HG02938 (cell line): ENCODE results near the gene SS18L1.

ENCODE experiments used
- ATAC-seq: cut with Tn5 transposase; IDR thresholded peaks from one replicate; pipeline ENCODE4 v1.9.1; 2021; ENCODE audit warnings: mild to moderate bottlenecking, moderate library complexity; ENCODE audit not compliant: unreplicated experiment

The SS18L1 gene

DNA sequence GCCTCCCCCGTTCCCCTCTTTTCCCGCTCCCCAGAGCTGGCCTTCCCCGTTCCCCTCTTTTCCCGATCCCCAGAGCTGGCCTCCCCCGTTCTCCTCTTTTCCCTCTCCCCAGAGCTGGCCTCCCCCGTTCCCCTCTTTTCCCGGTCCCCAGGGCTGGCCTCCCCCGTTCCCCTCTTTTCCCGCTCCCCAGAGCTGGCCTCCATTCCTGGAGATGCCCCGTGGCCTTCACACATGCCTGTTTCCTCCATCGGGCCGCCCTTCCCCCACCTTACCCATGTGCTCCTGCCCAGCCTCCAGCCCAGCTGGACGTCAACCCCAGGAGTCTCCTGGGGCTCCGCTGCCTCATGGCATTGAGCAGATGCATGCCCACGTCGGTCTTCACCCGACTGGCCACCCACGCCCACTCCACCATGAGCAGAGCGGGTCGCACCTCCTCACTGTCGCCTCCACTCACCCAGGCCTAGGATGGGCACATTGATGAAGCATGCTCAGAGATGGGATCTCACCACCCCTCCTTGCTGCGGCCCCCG lies 8.3 kb downstream of the SS18L1 start:
- no peak for ATAC-seq

DNA sequence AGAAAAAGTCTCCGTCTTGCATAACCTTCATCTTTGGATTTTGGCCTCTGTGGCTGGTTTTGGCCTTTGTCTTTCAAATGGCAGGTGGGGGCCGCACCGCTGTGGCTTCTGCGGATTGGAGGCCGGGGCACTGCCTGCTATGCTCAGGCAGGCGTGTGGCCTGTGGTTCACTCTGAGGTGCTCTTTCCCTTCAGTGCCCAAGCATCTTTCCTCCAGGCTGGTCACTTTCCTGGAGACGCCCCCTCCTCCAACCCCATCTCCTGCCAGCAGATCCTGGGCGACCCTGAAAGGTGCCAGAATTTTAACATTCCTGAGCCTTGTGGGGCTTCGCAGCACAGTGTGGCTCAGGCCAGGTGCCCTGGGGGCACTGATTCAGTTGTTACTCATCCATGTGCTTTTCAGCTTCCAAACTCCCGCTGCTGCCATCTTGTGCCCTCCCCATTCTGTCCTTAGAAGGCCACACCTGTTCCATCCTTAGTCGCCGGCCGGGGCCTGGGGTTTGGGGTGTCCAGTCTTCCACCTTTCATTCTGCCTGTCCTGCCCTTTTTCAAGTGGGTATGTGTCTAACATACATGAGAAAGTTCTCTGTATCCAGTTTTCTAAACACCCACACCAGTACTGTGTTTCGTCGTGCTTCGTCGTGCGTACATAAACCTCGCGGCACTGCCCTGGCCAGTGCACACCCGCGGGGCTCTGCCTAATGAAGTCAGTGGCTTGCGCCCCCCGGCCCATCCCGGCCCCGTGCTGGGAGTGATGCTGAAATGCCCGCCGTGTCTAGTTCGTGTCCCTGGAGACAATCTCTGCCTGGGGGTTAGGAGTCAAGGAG lies 12.1 kb downstream of the SS18L1 start:
- ATAC-seq, result no peak

DNA sequence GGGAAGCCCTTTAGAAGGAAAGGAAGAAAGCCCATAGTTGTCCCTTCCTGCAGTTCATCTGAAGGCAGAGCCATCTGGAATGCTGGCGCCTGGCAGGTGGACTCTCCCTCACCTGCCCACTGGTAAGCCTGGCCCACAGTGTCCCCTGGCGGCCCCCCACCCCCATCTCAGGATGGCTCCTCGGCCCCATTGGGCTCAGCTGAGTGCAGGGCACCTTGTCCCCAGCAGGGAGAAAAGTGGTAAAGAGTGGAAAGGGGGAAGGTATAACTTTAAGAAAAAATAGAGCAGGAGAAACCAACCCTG lies 12.6 kb downstream of the SS18L1 start:
- no peak for ATAC-seq

DNA sequence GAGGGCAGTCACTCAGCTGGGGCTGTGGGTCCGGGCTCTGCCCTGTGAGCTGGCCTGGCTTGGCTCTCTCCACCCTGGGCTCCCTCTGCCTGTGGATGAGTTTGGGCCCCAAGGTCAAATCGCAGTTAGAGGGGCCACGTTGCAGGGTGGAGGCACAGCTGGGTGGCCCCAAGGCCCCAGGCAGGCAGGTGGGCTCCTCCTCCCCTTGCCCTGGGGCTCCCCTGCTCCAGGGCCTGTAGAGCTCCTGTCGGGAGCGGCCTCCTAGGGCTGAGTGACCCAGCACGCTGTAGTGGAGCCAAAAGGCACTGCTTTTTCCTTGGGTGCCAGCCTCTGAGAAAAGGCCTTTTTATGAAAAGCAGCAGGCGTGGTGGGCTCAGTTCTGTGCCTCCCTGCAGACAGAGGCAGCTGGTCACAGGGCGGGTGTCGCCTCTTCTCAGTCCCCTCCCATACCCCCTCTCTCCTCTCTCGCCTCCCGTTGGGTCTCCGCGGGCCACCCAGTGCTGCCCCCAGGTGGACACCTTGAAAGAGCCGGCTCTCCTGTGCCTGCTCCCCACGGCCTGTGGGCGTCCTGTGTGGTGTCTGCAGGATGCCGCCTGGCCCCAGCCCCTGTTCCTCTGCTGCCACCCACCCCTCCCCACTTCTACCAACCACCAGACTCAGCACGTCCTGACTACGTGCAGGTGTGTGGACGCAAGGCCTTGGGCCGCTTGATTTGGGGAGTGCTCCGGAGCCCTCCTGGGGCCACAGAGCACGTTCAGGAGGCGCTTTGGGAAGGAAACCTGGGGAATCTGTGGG lies 13.2 kb downstream of the SS18L1 start:
- no peak for ATAC-seq

DNA sequence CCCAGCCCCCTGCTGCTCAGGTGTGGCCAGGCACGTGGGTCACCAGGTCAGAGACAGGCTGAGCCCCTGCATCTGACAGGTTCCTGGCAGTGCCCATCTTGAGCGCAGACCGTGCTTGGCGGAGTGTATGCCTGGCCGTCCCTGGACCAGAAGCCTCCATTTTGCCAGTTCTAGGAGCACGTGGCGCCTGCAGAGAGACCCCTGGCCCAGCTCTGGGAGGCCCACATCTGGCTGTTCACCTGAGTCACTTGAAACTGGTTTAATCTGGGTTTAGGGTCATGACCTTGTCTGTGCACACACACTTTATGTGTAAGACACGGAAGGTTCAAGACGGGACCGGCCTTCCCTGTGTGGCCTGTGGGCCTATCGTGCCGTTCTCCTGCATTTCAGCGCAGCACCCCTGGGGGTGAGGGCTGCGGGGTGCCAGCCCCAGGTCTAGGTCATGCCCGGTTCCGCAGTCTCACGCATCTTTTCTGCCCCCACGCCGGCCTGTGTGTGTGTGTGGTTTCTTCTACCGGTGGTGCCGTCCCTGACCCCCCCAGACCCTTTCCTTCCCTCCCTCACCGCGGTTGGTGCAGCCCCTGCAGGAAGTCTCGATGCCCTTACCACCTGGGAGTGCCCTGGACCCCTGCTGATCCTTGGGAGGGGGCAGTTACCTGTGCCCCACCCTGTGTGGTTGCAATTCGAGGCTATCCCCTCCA lies 14.0 kb downstream of the SS18L1 start:
- no peak for ATAC-seq

GRCh38 chr20:62158088-62158400 lies 14.5 kb downstream of the SS18L1 start:
- ATAC-seq, result no peak

DNA sequence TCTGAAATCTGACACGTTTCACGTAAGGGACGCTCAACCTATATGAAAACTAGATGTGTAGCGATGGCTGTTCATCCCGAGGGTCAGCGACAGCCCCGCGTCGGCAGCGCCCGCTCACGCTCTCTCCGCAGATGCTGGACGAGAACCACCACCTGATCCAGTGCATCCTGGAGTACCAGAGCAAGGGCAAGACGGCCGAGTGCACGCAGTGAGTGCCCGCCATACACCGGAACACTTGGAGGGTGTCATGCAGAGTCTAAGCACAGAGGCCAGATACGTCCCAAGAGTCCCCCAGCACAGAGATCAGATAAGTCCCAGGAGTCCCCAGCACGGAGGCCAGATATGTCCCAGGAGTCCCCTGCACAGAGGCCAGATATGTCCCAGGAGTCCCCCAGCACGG lies 15.0 kb downstream of the SS18L1 start:
- no peak for ATAC-seq

DNA sequence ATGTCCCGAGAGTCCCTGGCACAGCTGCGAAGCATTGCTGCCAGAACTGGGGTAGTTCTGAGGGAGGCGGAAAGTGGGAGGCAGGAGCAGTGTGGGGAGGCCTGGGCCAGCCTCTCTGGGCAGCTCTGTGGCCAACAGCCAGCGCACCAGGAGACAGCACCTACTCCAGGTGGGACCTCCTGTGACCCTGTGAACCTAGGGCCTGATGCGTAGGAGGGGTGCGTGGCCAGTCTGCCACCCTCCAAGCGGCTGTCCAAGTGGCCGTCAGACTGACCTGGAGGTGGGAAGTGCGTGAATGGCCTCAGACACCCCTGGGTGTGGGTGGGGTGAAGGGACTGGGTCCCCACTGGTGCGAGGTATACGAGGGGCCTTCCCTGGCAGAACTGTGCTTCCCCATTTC lies 15.5 kb downstream of the SS18L1 start:
- ATAC-seq, result no peak

GRCh38 chr20:62159839-62160238 lies 16.3 kb downstream of the SS18L1 start:
- ATAC-seq, result no peak

DNA sequence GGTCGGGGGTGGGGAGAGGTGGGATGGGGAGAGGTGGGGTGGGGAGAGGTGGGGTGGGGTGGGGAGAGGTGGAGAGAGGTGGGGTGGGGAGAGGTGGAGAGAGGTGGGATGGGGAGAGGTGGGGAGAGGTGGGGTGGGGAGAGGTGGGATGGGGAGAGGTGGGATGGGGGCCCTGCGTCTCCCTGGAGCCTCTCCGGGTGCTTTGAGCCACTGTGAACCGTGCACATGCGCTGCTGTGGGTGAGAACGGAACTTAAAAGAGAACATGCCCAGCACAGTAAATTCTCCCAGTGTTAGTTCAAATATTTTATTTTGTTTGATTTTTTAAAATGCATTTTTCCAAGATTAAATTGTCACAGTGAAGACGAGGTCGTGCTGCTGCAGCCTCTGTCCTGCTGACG lies 16.7 kb downstream of the SS18L1 start:
- ATAC-seq, result no peak

DNA sequence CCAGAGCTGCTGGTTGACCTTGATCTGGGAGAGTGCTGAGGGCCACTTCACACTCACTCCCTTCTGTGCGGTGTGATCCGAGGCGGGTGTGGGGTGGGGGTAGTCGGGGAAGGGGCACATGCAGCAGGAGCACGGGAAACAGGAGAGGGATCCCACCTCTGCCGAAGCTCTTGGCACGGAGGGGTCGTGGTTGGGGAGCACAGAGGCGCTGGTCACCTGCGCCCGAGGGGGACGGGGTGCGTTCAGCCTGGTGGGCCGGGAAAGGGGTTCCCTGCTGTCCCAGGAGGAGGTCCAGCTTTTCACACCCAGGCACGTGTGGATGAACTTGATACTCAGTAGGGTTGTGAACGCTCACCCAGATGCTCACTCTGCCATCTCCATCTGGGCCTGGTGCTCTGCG lies 17.3 kb downstream of the SS18L1 start:
- ATAC-seq, result no peak

GRCh38 chr20:62161347-62161746 lies 17.8 kb downstream of the SS18L1 start:
- no peak for ATAC-seq

- ATAC-seq, result no peak
These were observed 19.4 kb downstream of the SS18L1 start for GRCh38 chr20:62162765-62163484.

DNA sequence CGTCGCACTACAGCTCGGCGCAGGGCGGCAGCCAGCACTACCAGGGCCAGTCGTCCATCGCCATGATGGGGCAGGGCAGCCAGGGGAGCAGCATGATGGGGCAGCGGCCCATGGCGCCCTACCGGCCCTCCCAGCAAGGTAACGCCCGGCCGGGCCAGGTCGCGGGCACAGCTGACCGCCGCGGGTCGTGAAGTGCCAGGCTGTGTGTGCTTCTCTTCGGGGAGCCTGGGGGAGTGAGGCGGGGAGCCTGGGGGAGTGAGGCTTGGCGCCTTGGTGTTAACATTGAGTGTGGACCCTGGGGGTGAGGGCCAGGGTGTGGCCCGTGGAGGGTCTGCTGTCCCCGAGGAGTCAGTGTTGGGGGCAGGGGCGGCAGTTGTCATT lies 19.9 kb downstream of the SS18L1 start:
- ATAC-seq, result no peak

- ATAC-seq, result no peak
These were observed 20.6 kb downstream of the SS18L1 start for GRCh38 chr20:62163986-62164762.

- no peak for ATAC-seq
These were observed 21.6 kb downstream of the SS18L1 start for GRCh38 chr20:62164879-62165761.

- no peak for ATAC-seq
These were observed 22.3 kb downstream of the SS18L1 start for GRCh38 chr20:62165762-62166399.

GRCh38 chr20:62167474-62167873 lies 23.9 kb downstream of the SS18L1 start:
- ATAC-seq, result no peak

- no peak for ATAC-seq
These were observed 24.5 kb downstream of the SS18L1 start for GRCh38 chr20:62168061-62168460.
